ENCODE measurements around the gene LSM12. TPM values are rescaled to one million over a fixed set of nuclear protein-coding genes. Genes with fewer than 3 reads are reported as not detected.

The LSM12 gene
- total RNA-seq, 1 experiment from 2014 or later = 128 TPM

DNA sequence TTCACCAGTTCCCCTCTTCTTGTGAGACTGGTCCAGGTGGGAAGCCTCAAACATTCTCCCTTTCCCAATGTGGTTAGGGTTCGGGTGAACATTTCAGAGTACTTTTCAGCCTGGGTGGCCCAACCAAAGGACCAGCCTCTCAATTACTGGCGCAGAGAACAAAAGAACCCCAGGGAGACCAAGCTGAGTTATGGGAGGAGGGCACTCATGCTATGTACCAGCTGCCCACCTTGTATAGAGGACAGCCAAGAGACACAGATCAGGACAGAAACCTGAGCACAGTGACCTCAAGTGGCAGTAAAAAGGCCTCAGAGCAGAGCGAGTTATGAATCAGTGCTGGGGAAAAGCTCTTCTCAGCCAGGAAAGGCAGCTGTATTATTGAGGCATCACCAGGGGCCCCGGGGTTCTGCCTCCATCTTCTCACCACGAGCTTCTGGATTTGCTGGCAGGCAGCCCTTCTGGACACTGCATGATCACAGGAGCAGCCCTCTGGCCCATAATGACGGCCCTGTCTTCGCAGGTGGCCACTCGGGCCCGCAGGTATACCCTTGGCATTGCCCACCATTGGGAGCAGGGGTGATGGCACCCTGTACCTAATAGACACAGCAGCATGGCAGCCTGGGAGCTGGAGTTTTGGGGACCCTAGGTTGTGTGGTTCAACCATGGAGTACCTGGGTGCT is 7.9 kb upstream of the LSM12 start:
- Histone ChIP-seq H3K4me1 (ENCODE audit: insufficient read depth, low read length) (no peaks in the 10 kb centered on the region), H3K4me2 (ENCODE audit: insufficient read depth, insufficient read length, low read length) (no peak overlapping the region), H3K18ac (ENCODE audit: insufficient read length, low read depth, low read length) (no peak overlapping the region), H4K91ac (ENCODE audit: insufficient read length, low read depth, low read length) (no peak overlapping the region), H3K23ac (ENCODE audit: insufficient read length, low read depth, low read length) (no peak overlapping the region), H3T11ph (ENCODE audit: low read length) (no peak overlapping the region), H2AFZ (ENCODE audit: low read length) (no peak overlapping the region), H2BK20ac (ENCODE audit: low read depth, low read length, poor library complexity, severe bottlenecking) (no peak overlapping the region), H3K79me1 (ENCODE audit: insufficient read depth, low read depth, low read length, poor library complexity, severe bottlenecking) (no peaks in the 10 kb centered on the region), H3K79me2 (ENCODE audit: insufficient read depth, low read length) (no peaks in the 10 kb centered on the region; the same call in 1 of the 2 replicates), H3K27me3 (ENCODE audit: insufficient read depth, low read length) (no peaks in the 10 kb centered on the region), H4K20me1 (ENCODE audit: control insufficient read depth, insufficient read depth, insufficient read length) (no peaks in the 10 kb centered on the region), H2BK15ac (ENCODE audit: low read depth, low read length) (no peak overlapping the region), H3K9me3 (ENCODE audit: control insufficient read depth, low read depth, low read length) (no peaks in the 10 kb centered on the region), H2BK5ac (ENCODE audit: insufficient read length, low read length) (no peak overlapping the region), H3K56ac (ENCODE audit: insufficient read length, low read depth, low read length) (no peak overlapping the region), H2AK5ac (ENCODE audit: insufficient read length, low read length) (no peak overlapping the region), H3K4ac (ENCODE audit: low read depth, low read length) (no peak overlapping the region), H2BK12ac (ENCODE audit: insufficient read length, low read depth, low read length) (no peak overlapping the region), H3K14ac (ENCODE audit: insufficient read depth, low read length) (no peak overlapping the region), H4K8ac (replicated peaks; ENCODE audit: insufficient read length, low read depth, low read length) (no peak overlapping the region), H3K27ac (ENCODE audit: insufficient read length, low read depth, low read length) (no peak overlapping the region), H3K9ac (ENCODE audit: extremely low read depth, insufficient read length, low read length) (no peak overlapping the region), H4K5ac (ENCODE audit: insufficient read length, low read depth, low read length) (no peak overlapping the region), H3K23me2 (ENCODE audit: insufficient read length, low read depth, low read length, poor library complexity, severe bottlenecking) (peaks cover 9% of the 10 kb centered on the region), H2BK120ac (ENCODE audit: low read depth, low read length, poor library complexity, severe bottlenecking) (no peak overlapping the region)
- peak overlapping the region in 1 of 3 experiments; percentile 88; a peak in 2 of 7 replicates for H3K27ac Mint-ChIP-seq
- H3K27me3 Mint-ChIP-seq (ENCODE audit: low read depth) = no peaks in the 10 kb centered on the region
- WGBS (ENCODE audit: extremely low coverage, insufficient read length, low lambda C conversion rate) = no CpG with 5 or more reads among the region's 9 CpGs
- DNase-seq = no peak
- TF ChIP-seq, protein P1, sequence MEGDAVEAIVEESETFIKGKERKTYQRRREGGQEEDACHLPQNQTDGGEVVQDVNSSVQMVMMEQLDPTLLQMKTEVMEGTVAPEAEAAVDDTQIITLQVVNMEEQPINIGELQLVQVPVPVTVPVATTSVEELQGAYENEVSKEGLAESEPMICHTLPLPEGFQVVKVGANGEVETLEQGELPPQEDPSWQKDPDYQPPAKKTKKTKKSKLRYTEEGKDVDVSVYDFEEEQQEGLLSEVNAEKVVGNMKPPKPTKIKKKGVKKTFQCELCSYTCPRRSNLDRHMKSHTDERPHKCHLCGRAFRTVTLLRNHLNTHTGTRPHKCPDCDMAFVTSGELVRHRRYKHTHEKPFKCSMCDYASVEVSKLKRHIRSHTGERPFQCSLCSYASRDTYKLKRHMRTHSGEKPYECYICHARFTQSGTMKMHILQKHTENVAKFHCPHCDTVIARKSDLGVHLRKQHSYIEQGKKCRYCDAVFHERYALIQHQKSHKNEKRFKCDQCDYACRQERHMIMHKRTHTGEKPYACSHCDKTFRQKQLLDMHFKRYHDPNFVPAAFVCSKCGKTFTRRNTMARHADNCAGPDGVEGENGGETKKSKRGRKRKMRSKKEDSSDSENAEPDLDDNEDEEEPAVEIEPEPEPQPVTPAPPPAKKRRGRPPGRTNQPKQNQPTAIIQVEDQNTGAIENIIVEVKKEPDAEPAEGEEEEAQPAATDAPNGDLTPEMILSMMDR (conservative IDR thresholded peaks at IDR 0.05) = no peak; the same call in 2 of the 3 replicates
- H3K4me3 Mint-ChIP-seq = no peak overlapping the region
- peaks cover 23 to 61% (median 45%) of the 10 kb centered on the region in 3 experiments; a peak in 6 of 7 replicates for H3K36me3 Mint-ChIP-seq (ENCODE audit: insufficient read depth in 1 of 3, low read depth in 3 of 3)
- no peaks in the 10 kb centered on the region; a peak in 1 of 5 replicates for H3K9me3 Mint-ChIP-seq
- peaks cover 15 to 23% of the 10 kb centered on the region in 2 experiments for H3K4me1 Mint-ChIP-seq

Data from H9 (cell line).